ENCODE results near the gene JAML.

The JAML gene

DNA sequence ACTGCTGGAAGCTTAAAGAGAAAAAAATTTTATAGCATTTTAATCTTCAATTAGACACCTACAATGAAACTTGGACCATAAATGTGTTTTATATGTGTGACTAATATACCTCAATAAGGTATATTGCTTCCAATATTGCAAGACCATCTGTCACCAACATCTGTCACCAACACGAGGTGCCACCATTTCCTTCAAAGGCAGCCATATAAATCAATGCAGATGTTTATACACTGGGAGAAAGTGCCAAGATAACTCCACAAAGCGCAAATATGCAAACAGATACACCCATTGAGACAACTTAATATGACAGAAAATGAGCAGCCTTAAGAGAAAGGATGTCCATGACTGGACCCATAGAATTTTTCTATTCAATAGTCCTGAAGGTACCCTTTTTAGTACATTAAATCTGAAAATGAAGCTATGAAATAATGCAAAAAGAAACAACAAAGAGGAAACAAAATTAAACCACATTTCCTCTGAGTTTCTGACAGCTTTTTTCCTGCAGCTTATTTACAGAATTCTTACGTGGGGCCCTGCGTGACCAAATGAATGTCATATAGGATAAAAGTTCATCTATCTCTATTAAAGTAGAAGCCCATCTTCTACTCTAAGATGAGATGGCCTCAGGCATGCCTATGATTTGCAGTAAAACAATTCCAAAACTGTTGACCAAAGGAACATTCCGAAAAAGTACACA lies 14.8 kb upstream of the JAML start:
- DNase-seq (ENCODE audit: low read depth), result no peak

DNA sequence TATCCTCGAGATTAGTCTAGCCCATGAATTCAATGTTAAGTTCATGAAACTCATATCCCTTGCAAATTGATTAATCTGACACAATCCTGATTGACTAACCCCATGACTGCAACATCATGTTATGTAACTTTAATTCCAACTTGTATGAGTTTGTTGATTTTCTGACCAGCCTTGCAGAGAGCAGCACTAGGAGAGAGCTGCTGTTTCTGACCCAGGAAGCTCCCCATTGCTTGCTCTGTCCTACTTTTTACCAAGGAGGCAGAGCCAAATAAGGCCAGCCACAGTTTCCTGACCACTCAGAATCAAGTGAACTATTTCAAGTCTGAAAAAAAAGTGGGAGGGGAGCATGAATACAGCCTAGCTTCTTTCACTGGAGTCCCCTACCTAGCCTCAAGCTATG lies 14.1 kb upstream of the JAML start:
- DNase-seq (ENCODE audit: low read depth), result no peak

DNA sequence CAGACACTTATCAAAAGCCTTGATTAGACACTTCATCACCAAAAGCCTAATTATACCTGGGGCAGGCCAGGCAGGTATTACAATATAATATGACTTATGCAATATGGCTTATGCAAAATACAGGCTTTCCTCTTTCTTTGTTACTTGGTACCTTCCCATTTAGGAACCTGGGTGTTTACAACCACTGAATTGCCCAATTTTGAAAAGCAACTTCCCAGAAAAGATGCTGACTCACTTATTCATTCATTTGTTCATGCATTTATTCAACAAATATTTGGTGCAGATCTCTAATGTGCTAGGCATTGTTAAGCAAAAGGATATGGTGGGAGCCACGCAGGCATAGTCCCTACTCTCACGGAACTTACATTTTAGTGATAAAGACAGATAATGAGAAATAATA lies 13.6 kb upstream of the JAML start:
- DNase-seq (ENCODE audit: low read depth), result no peak

DNA sequence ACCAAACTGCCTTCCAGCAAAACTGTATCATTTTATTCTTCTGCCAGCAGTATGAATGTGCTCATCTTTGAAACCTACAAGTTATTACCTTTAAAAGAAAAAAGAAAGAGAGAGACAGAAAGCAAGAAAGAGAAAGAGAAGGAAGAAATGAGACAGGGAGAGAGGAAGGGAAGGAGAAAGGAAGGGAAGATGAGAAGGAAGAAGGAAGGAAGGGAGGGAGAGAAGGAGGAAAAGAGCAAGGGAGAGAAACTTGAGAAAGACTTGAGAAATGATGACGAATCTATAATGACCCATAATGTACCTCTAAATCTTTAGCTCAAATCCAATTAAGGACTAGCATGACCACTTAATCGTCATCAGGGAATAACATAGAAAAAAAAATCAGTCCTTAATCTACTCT lies 11.4 kb upstream of the JAML start:
- no peak for DNase-seq (ENCODE audit: low read depth)

DNA sequence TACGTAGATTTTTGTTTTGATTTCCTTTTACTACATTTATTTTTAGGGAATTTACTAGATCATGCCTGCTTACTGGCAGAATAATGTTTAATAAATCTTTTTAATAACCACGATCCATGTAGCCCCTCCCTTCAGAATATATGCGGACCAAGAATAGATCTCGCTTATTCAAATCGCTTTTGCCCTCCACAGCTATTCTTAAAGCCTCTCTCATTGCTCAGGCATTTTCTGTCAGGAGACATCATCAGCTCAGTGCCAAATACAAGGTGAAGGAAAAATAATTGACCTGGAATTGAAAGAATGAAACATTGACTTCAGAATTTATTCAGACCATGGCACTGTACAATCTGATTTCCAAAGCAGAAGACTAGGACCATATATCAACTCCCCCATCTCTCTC lies 10.0 kb upstream of the JAML start:
- no peak for DNase-seq (ENCODE audit: low read depth)

GRCh38 chr11:118233850-118234249 lies 9.0 kb upstream of the JAML start:
- DNase-seq (ENCODE audit: low read depth), result no peak

GRCh38 chr11:118233377-118233776 lies 8.6 kb upstream of the JAML start:
- DNase-seq (ENCODE audit: low read depth), result no peak

DNA sequence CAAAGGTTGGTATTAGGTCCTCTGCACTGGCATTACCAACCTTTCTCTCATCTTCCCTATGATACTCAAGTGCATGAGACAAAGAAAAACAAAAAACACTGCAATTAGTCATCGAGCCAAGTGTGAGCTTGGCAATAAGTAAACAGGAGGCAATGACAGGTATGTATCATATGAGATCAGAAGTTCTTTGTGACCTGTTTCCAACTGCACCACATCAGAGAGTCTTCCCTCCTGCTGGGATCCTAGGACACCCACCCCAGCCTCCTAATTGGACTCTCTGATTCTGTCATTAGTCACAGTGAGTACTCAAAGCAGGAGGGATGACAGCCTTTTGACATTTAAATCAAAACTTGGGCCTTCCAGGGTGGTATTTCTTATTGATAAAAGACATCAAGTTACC lies 7.8 kb upstream of the JAML start:
- DNase-seq (ENCODE audit: low read depth), result no peak

DNA sequence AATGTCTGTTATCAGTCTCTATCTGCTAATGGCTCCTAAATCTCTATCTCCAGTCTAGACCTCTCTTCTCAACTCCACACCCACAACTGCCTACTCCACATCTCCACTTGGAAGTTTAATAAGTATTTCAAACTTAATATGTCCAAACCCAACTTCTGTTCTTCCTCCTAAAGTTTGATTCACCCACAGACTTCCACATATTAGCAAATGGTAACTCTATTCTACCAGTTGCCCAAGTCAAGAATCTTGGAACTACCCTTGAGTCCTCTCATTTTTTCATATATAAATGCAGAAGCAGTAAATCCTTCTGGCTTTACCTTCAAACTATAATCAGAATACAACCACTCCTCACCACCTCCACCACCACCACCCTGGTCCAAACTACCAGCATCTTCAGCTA lies 6.7 kb upstream of the JAML start:
- no peak for DNase-seq (ENCODE audit: low read depth)

DNA sequence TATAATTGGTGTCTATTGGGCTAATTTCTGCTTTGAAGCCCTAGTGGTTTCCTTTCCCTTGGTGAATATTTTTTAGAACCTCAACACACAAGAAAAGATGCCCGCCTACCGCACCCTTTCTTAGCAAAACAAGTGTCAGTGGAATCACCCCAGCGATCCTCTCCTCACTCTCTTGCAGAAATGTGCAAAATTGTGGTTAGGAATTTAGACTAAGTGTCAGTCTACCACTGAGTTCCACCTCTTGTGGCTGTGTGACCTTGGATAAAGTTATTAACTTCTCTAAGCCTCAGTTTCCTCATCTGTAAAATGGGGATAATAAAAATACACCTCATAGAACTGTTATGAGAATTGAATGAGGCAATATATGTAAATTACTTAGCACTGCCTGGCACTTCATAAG lies 5.3 kb upstream of the JAML start:
- no peak for DNase-seq (ENCODE audit: low read depth)

GRCh38 chr11:118229274-118229847 lies 4.5 kb upstream of the JAML start:
- no peak for DNase-seq (ENCODE audit: low read depth)

- DNase-seq (ENCODE audit: low read depth), result no peak
Observed at GRCh38 chr11:118227865-118228785, 3.3 kb upstream of the JAML start.

GRCh38 chr11:118226781-118227180 lies 2.0 kb upstream of the JAML start:
- no peak for DNase-seq (ENCODE audit: low read depth)

DNA sequence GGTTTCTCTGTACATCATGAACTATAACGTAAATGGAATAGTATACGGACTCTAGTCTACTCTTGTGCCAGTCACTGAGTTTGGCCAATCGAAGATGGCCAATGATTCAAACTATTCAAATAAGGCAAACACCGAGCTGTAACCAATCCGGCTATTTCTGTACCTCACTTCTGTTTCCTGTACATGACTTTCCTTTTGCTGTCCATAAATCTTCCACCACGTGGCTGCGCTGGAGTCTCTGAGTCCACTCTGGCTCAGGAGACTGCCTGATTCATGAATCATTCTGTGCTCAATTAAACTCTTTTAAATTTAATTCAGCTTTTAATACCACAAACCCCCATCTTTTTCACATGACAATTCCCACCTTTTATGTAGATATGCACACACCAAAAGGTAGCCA lies 1.5 kb upstream of the JAML start:
- DNase-seq (ENCODE audit: low read depth), result no peak

- DNase-seq (ENCODE audit: low read depth), result no peak
Observed at GRCh38 chr11:118223992-118224391, 819 bp downstream of the JAML start.

DNA sequence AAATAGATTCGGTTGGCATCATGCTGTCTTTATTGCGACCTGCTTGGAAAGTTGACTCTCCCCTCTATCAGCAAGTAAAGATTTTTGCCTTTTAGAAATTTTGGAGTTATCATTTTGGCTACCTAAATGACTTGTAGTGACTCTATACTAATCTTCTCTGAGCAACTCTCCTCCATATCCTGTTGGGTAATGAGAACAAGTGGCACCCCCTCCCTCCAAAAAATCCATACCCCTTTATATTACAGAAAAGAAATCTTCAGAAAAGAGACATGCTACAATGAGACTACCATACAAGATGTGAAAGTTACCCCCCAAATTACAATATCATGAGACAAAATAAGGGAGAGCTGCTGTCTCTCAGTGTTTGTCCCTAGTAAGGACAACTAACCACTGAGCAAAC lies 1.2 kb downstream of the JAML start:
- no peak for DNase-seq (ENCODE audit: low read depth)

- DNase-seq (ENCODE audit: low read depth), result no peak
Observed at GRCh38 chr11:118222437-118222836, 2.4 kb downstream of the JAML start.

- no peak for DNase-seq (ENCODE audit: low read depth)
Observed at GRCh38 chr11:118221419-118221818, 3.4 kb downstream of the JAML start.

- no peak for DNase-seq (ENCODE audit: low read depth)
Observed at GRCh38 chr11:118219732-118220131, 5.1 kb downstream of the JAML start.

DNA sequence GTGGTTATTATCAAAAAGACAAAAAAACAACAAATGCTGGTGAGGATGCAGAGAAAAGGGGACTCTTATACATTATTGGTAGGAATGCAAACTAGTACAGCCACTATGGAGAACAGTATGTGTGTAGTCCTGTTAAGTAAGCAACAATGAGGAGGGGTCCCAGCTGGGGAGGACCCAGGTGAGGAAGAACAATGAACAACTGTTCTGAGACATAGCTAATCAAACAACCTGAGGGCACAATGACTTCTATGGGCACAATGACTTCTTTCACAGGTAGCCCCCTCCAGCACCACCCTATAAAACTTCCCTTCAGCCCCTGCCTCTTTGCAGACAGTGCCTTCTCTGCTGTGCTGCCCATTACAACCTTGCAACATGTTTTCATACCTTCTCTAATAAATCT lies 5.6 kb downstream of the JAML start:
- no peak for DNase-seq (ENCODE audit: low read depth)

GRCh38 chr11:118217575-118217974 lies 7.2 kb downstream of the JAML start:
- DNase-seq (ENCODE audit: low read depth), result no peak

DNA sequence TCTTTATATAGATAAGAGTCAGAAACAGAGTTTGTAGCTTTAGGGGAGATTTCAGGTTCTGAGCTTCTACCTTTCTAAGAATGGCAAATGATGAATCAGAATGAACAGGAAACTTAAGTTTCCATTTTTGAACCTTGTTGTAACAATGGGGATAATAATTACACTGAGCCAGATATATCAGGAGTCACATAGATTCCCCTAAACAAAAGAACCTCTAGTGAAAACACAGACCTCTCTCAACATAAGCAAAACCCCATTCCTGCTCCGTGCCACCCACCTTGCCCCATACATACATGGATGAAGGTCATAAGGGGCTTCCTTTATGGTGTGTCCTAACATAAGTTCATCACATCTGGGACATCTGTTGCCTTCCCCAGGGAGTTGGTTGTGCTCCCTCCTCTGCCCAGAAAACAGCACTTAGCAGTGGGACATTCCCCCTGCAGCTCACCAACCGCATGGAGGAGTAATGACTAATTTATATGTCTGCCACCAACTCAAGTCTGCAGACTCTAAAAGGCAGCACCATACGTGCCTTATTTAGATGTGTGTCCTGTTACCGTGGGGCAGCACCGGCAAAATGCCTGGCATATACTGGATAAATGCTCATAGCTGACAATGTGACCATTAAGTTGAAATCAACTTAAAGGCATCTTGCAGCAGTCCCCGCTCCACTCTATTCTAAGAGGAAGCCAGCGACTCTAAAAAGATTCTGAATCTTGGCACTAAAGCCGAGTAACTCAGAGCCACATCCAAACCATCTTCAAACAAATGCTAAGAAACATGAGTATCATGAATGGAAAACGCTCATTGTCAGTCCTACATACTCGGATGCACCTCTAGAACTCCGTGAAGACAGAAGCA lies 8.0 kb downstream of the JAML start:
- no peak for DNase-seq (ENCODE audit: low read depth)
